22Rv1 (cell line): ENCODE results near the gene KRTAP5-2.

Experiments
- CTCF ChIP-seq: fragments of 450-650 bp; IDR thresholded peaks from 2 replicates; pipeline ENCODE4 v1.5.1; 2017; ENCODE audit warnings: mild to moderate bottlenecking
- ZFX ChIP-seq: fragments of 450-650 bp; IDR thresholded peaks from 2 replicates; pipeline ENCODE4 v1.6.1; 2017; ENCODE audit warnings: antibody characterized with exemption, borderline replicate concordance

- TF ChIP-seq CTCF (no peak), ZFX (no peak)
Measured at GRCh38 chr11:1572197-1573076, 25.7 kb downstream of the KRTAP5-2 start, which contains the start of gene DUSP8.
